22Rv1 (cell line): ENCODE results near the gene IFT20.

Source experiments
- H3K27ac ChIP-seq: fragments of 450-650 bp; 2 replicates; pipeline ENCODE4 v1.5.1; 2017
- ZFX ChIP-seq: fragments of 450-650 bp; IDR thresholded peaks from 2 replicates; pipeline ENCODE4 v1.6.1; 2017; ENCODE audit warnings: antibody characterized with exemption, borderline replicate concordance
- TF ChIP-seq, protein P1 (sequence below): fragments of 450-650 bp; IDR thresholded peaks from 2 replicates; pipeline ENCODE4 v1.5.1; 2017; ENCODE audit warnings: mild to moderate bottlenecking

Gene IFT20

DNA sequence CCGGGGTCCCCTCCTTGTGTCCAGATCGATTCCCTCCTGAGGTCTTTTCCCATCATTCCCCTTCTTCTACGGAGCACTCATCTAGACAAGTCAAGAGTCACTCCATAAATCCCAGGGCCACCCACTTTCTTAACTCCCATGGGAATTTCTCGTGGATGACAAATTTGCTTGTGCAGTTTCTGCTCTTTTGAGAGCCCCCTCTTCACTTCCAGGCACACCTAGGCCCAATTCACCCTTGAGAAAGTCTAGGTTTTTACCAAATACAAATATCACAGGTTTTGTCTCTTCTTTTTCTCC is 22.6 kb upstream of the IFT20 start:
- H3K27ac ChIP-seq, result peak overlapping the region; percentile 66
- TF ChIP-seq, protein P1, sequence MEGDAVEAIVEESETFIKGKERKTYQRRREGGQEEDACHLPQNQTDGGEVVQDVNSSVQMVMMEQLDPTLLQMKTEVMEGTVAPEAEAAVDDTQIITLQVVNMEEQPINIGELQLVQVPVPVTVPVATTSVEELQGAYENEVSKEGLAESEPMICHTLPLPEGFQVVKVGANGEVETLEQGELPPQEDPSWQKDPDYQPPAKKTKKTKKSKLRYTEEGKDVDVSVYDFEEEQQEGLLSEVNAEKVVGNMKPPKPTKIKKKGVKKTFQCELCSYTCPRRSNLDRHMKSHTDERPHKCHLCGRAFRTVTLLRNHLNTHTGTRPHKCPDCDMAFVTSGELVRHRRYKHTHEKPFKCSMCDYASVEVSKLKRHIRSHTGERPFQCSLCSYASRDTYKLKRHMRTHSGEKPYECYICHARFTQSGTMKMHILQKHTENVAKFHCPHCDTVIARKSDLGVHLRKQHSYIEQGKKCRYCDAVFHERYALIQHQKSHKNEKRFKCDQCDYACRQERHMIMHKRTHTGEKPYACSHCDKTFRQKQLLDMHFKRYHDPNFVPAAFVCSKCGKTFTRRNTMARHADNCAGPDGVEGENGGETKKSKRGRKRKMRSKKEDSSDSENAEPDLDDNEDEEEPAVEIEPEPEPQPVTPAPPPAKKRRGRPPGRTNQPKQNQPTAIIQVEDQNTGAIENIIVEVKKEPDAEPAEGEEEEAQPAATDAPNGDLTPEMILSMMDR, result no peak
- no peak for TF ChIP-seq ZFX

DNA sequence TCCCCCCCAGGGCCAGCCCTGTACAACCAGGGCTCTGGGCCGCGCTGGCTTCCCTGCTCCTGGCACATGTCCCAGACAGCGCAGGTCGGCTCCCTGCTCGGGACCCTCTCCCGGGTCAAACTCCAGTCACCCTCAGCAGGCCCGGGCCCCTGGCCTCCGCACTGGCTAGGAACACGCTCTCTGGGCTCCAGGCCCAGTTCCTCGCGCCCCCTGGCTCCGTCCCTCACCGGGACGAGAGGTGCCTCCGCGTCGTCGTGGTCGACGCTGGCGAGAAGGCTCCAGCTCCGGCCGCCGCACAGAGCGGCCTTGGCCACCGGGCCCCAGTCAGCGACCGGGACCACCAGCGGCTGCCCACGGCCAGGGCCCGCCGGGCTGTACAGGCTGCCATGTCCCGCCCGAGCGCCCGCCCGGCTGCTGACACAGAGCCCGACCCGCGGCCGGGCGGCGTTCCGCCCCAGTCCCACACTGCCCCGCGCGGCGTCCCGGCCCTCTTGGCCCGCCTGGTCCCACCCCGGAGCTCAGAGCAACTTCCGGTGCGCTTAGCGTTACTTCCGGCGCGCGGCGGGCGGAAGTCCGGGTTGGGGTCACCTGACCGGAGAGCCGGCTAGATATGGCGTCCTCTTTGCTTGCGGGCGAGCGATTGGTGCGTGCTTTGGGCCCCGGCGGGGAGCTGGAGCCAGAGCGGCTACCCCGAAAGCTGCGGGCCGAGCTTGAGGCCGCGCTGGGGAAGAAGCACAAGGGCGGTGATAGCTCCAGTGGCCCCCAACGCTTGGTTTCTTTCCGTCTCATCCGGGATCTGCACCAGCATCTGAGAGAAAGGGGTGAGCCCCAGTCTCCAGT is 22.0 kb upstream of the IFT20 start, which contains the start of gene POLDIP2:
Gene POLDIP2 (minus strand): TSS at position 467 of the 840 bp plus-strand sequence. CDS start 79 bp downstream, at position 388.
- H3K27ac ChIP-seq, result peak within 1 kb of the TSS; percentile 66
- TF ChIP-seq, protein P1, result 0 out of 2 replicates have a peak, but pooled peaks have one; percentile 6
- no peak for TF ChIP-seq ZFX

DNA sequence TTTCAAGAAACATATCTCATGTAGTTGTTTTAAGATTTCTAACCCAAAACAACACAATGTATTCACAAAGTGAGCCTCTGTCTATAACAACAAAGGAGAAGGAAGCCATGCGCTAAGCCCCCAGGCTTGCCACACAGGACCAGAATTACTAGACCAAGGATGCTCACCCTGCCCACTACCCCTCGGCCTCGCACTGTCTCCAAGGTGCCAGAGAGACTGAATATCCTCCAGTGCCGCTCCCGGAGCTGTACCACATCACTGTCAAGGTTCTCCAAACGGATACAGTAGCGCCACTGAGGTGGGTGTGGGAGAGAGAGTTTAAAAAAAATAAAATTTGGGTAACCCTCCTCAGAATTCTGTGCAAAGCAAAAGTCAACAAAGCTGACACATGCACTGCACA is 15.0 kb upstream of the IFT20 start:
- TF ChIP-seq ZFX, result no peak
- TF ChIP-seq, protein P1, result no peak
- no peak overlapping the region for H3K27ac ChIP-seq

DNA sequence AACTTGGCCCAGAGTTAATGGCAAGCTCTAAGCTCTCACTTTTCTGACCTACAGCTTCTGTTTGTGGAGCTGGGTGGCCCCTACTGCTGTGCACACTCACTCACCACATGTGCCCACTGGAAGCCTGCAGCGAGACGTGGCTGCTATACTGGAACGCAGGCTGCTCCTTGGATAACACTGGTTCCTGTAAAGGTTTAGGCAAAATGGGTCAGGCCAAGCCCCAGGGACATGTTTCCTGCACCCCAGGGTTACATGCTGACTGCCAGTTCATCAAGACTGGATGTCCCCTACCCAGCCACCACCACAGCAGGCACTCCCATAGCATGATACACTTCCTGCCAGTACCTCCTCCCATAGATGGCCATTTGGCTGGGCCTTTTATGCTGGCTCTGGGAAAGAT is 13.7 kb upstream of the IFT20 start:
- no peak for TF ChIP-seq ZFX
- TF ChIP-seq, protein P1, result no peak
- no peak overlapping the region for H3K27ac ChIP-seq

DNA sequence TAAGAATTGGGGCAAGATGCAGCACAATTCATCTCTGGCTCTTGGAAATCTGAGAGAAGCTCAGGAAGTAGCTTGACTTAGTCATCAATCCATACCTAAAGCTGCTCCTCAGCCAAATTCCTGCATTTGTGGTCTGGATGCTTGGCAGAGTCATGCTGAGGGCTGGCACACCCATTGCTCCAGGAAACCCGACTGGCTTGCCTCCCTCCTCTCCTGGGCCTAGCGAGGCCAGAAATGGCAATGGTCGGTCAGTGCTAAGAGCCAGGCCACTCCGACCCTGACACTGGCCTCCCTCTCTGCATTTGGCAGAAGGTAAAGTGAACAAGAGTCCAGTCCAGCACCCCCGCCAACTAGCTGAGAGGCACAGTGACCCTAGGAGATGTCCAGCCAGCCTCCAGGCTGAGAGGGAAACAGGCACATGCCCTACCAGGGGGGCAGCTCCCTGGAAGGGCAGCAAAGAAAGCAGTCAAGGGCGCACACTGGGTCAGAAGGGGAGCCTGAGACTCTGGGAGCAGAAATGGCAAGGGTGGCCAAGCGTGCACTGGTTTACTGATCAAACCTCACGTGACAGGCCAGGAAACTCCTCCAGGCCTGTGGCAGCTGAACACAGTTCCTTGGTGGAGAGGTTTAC is 12.1 kb upstream of the IFT20 start:
- H3K27ac ChIP-seq, result no peak overlapping the region
- TF ChIP-seq ZFX, result no peak
- TF ChIP-seq, protein P1, result no peak

DNA sequence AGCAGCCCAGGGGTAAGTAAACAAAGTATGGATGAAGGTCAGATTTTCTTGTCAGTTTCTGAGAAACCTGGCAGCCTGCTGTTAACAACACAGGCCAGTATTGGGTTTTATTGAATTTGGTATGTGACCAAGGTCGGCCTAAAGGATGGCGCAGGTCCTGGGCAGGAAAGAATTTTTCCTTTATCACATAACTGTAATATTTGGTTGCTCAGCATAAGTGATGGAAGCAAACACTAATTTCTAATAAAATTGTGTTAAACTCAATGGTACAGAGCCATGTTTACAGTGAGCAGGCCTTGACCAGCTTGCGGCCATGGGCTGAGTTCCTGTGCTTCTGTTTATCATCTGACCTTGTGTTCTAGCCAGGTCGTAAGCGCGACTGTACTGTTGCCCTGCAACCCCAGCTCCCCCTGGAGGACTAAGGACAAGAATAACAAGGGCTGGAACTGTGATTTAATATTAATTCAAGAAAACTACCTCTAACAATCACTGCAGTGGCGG is 11.5 kb upstream of the IFT20 start:
- no peak for TF ChIP-seq ZFX
- TF ChIP-seq, protein P1, result peak; percentile 28
- peak overlapping the region; percentile 30; the same call in 1 of the 2 replicates for H3K27ac ChIP-seq

DNA sequence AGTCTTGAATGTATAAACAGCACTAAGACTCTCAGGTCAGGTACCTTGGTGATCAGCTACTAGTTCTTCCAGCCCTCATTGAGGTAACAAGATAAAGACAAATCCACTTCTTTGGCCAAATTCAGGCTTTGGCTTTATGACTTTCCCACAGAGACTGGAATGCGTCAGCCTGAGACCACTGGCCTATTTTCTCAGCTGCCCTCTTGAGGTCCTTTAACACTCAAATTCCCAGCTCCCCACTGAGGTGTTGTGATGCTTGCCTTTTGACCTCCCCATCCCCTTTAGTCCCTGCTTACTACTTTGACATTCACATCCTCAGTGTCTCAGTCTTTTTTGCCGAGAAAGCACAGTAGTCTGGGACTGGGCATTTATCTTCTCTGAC is 10.9 kb upstream of the IFT20 start:
- TF ChIP-seq ZFX, result no peak
- H3K27ac ChIP-seq, result peak overlapping the region; percentile 30; the same call in 1 of the 2 replicates
